CD4-positive, CD25-positive, alpha-beta regulatory T cell (primary cell): ENCODE results near the gene TEX50. TPM values are rescaled to one million over a fixed set of nuclear protein-coding genes. Genes with fewer than 3 reads are reported as not detected.
"Not testable (repeated sequence)": the region's sequence is repeated elsewhere in the genome, so short reads cannot be mapped to it uniquely, and the experiment has no call there.

ENCODE experiments used
- ATAC-seq, 2 donors: fragments of 150-1000 bp; cut with Tn5 transposase; one replicate each; pipeline ENCODE4 v1.10.0; 2021; ENCODE audit warnings: low read depth in 2 of 2, moderate number of reproducible peaks in 2 of 2, moderate library complexity in 1 of 2
- DNase-seq, 3 donors: peaks; one replicate each; pipeline versions ENCODE4 v3.0.0 to v3.0.0-alpha.2; 2012 to 2022; ENCODE audit warnings: mixed read lengths in 1 of 3
- H3K27ac ChIP-seq: one replicate; pipeline ENCODE4 v1.7.0; 2013; ENCODE audit warnings: mild to moderate bottlenecking, low read length; ENCODE audit not compliant: insufficient read depth, poor library complexity, severe bottlenecking
- H3K27me3 ChIP-seq: one replicate; pipeline ENCODE4 v1.7.0; 2013; ENCODE audit warnings: low read length; ENCODE audit not compliant: control insufficient read depth, insufficient read depth
- H3K36me3 ChIP-seq: one replicate; pipeline ENCODE4 v1.7.0; 2013; ENCODE audit warnings: mild to moderate bottlenecking, low read length, moderate library complexity; ENCODE audit not compliant: control insufficient read depth, insufficient read depth
- H3K4me1 ChIP-seq: 2 replicates; pipeline ENCODE4 v1.7.0; 2013; ENCODE audit warnings: mild to moderate bottlenecking, low read length; ENCODE audit not compliant: insufficient read depth, control insufficient read depth, poor library complexity, severe bottlenecking
- H3K4me3 ChIP-seq: one replicate; pipeline ENCODE4 v1.7.0; 2013; ENCODE audit warnings: low read depth, mild to moderate bottlenecking, low read length, moderate library complexity
- H3K9me3 ChIP-seq, 2 experiments: 1 replicate in 1 of 2; 2 replicates in 1 of 2; pipeline ENCODE4 v1.7.0; 2013; ENCODE audit warnings: low read length in 2 of 2, mild to moderate bottlenecking in 1 of 2, moderate library complexity in 1 of 2; ENCODE audit not compliant: control insufficient read depth in 2 of 2
- H3K27ac Mint-ChIP-seq, 3 donors: one replicate each; pipeline ENCODE4 v1.8.0; 2020 to 2022; ENCODE audit warnings: mild to moderate bottlenecking in 3 of 3, mixed read lengths in 3 of 3, moderate library complexity in 2 of 3
- H3K27me3 Mint-ChIP-seq: one replicate; pipeline ENCODE4 v1.8.0; 2022; ENCODE audit warnings: mild to moderate bottlenecking, mixed read lengths
- H3K36me3 Mint-ChIP-seq: one replicate; pipeline ENCODE4 v1.8.0; 2020; ENCODE audit warnings: mixed read lengths
- H3K4me1 Mint-ChIP-seq, 4 donors: one replicate each; pipeline ENCODE4 v1.8.0; 2020 to 2022; ENCODE audit warnings: mixed read lengths in 4 of 4, mild to moderate bottlenecking in 1 of 4
- H3K4me3 Mint-ChIP-seq, 4 donors: one replicate each; pipeline ENCODE4 v1.8.0; 2020 to 2022; ENCODE audit warnings: mild to moderate bottlenecking in 4 of 4, mixed read lengths in 4 of 4, moderate library complexity in 3 of 4
- H3K9me3 Mint-ChIP-seq, 7 donors: one replicate each; pipeline ENCODE4 v1.8.0; 2020 to 2022; ENCODE audit warnings: mixed read lengths in 7 of 7, mild to moderate bottlenecking in 3 of 7, moderate library complexity in 2 of 7
- polyA plus RNA-seq, 4 donors: library from polyadenylated mRNA; unstranded; fragments of 300-500 nt; fragmentation: Illumina TruSeq; gene quantifications; one replicate each; pipeline ENCODE4 v1.2.3, GENCODE V29; 2021
- total RNA-seq: library from RNA; stranded (reverse); gene quantifications from one replicate; pipeline ENCODE4 v1.2.3, GENCODE V29; 2022

TEX50 gene
- total and polyA plus RNA-seq, 5 donors from 2014 or later: not detected

DNA sequence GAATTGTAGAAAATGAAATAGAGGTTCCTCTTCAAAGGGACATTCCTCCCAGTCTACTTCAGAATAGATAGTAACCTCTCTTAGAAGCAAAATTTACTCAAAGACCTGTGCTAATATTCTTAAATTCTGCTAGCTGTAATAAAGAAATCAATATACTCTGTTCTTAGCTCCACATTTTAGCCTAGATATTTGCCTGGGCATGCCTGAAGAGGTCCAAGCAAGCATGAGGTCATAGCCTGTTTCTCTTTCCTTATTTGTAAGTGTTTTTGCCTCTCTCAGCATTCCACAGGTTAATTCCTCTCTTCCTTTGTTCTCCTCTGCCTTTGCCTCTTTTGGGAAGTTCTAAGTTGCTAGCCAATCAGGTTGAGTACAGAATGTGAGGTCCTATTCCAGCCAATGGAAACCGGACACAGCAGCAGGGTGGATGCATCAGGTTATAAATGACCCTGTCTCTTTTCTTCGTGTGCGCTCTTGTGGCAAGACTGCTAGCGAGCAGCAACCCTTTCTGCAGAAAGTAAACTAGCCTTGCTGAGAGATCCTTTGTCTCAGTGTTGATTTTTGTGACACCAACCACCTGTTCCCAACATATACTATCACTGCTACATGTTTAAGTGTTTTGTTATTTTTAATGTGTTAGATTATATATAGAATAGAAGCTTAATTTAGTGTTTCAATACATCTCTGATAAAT is 7.5 kb downstream of the TEX50 start:
- H3K27ac ChIP-seq, H3K36me3 Mint-ChIP-seq, ATAC-seq, H3K9me3 ChIP-seq, H3K36me3 ChIP-seq, H3K4me3 ChIP-seq, H3K4me3 Mint-ChIP-seq, H3K9me3 Mint-ChIP-seq, DNase-seq, H3K4me1 Mint-ChIP-seq, H3K27me3 ChIP-seq, H3K4me1 ChIP-seq: not testable (repeated sequence)
- peaks cover 19% of the 10 kb centered on the region for H3K27me3 Mint-ChIP-seq
- peak overlapping the region in 1 of 3 donors; percentile 61 for H3K27ac Mint-ChIP-seq

DNA sequence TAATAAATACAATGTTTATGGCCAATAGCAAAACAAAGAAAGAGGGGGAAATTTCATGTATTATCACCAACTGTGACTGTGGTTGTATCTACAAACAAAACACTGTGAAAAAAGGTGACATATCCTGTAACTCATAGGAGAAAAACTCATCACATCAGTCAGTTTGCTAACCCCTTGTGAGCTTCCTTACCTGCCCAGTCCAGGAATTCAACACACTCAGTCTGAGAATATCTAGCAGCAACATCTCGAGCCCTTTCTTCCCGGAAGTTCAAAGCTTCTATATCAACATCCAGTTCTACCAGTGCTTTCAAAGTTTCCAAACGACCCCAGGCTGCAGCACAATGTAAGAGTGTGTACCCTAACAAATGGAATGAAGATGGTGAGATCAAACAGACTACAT is 11.5 kb downstream of the TEX50 start:
- H3K4me1 Mint-ChIP-seq: no peaks in the 10 kb centered on the region
- Histone ChIP-seq H3K36me3 (no peaks in the 10 kb centered on the region), H3K27ac (no peak overlapping the region), H3K4me1 (no peaks in the 10 kb centered on the region), H3K27me3 (peaks cover 2% of the 10 kb centered on the region), H3K4me3 (no peak overlapping the region), H3K9me3 (no peaks in the 10 kb centered on the region)
- H3K4me3 Mint-ChIP-seq: no peak overlapping the region
- no peak overlapping the region for H3K27ac Mint-ChIP-seq
- DNase-seq (no peak), ATAC-seq (no peak)
- H3K9me3 Mint-ChIP-seq: peaks cover 0 to 6% (median 2%) of the 10 kb centered on the region in 7 donors
- H3K36me3 Mint-ChIP-seq: no peaks in the 10 kb centered on the region
- H3K27me3 Mint-ChIP-seq: peaks cover 8% of the 10 kb centered on the region

DNA sequence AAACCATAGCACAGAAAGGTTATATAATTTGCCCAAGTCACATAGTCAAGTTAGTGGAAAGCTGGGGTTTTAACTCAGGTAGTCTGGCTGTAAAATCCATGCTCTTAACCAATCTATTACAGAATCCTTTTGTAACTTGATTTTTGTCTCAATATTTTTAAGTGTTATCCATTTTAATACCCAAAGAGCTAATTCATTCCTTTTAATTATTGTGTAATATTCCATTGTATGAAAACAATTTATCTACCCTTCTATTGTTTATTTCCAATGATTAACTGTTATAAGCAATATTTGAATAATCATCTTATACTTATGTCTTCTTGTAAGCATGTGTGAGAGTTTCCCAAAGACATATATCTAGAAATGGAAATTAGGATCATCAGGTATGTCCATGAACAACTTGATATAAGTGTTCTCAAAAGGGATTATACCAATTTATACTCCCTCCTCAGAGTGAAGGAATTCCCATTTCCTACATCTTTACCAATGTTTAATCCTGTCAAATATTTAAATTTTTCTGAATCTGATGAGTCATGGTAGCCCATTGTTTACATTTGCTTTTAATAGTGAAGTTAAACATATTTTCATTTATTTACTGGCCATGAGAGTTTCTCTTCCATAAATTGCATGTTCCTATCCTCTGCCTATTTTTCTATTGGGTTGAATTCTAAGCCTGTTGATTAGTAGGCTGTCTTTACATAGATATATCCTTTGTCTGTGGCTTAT is 13.9 kb downstream of the TEX50 start:
- no peaks in the 10 kb centered on the region for H3K36me3 Mint-ChIP-seq
- Histone ChIP-seq H3K27me3 (peaks cover 2% of the 10 kb centered on the region), H3K36me3 (no peaks in the 10 kb centered on the region), H3K4me1 (no peaks in the 10 kb centered on the region), H3K27ac (no peak overlapping the region), H3K4me3 (no peak overlapping the region), H3K9me3 (no peaks in the 10 kb centered on the region)
- peaks cover 0 to 7% (median 5%) of the 10 kb centered on the region in 7 donors for H3K9me3 Mint-ChIP-seq
- peaks cover 15% of the 10 kb centered on the region for H3K27me3 Mint-ChIP-seq
- no peaks in the 10 kb centered on the region for H3K4me1 Mint-ChIP-seq
- no peak for ATAC-seq
- H3K4me3 Mint-ChIP-seq: no peak overlapping the region
- H3K27ac Mint-ChIP-seq: no peak overlapping the region
- no peak for DNase-seq

DNA sequence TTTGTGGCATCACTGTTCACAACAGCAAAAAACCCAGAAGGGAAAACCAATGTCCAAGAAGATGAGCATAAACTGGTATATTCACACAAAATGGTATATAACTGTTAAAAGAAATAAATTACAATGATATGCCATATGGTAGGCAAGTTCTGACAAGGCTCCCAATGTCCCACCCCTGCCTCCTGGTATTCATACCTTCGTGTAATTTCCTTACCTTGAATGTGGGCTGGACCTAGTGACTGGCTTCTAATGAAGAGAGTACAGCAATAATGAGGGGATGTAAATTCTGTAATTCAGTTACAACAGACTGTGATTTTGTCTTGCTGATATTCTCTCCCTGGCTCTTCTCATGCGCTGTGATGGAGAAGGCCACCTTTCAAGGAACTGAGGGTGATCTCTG is 25.2 kb downstream of the TEX50 start:
- Mint-ChIP-seq H3K9me3 (peaks cover 0 to 4% (median 3%) of the 10 kb centered on the region in 7 donors), H3K27me3 (peaks cover 22% of the 10 kb centered on the region)
- H3K27me3 ChIP-seq: peaks cover 8% of the 10 kb centered on the region

DNA sequence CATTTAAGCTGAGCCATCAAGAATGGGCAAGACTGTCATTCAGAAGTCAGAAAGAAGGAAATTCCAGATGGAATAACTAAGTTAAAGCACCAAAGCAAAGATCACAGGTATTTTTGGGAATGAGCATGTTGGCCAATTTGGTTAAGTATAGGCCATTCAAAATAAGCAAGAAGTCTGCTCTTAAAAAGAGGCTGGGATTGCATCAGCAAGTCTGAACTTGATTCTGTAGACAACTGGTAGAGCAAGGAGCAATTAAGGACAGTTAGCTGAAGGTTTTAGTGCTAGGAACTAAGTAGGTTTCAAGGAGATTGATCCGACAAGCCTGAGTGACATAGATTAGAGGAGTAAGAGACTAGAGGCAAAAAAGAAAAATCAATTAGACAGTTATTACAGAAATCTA is 26.1 kb downstream of the TEX50 start:
- Histone ChIP-seq H3K27ac (no peak overlapping the region), H3K4me1 (no peaks in the 10 kb centered on the region), H3K9me3 (no peaks in the 10 kb centered on the region), H3K4me3 (no peak overlapping the region), H3K36me3 (no peaks in the 10 kb centered on the region), H3K27me3 (peaks cover 8% of the 10 kb centered on the region)
- H3K9me3 Mint-ChIP-seq: peaks cover 0 to 4% (median 0%) of the 10 kb centered on the region in 7 donors
- H3K4me1 Mint-ChIP-seq: no peaks in the 10 kb centered on the region
- H3K4me3 Mint-ChIP-seq: no peak overlapping the region
- ATAC-seq: no peak
- H3K27ac Mint-ChIP-seq: no peak overlapping the region
- H3K27me3 Mint-ChIP-seq: peaks cover 23% of the 10 kb centered on the region
- DNase-seq: no peak
- H3K36me3 Mint-ChIP-seq: no peaks in the 10 kb centered on the region

More for the DNA sequence above, 25.2 kb downstream of the TEX50 start:
- H3K4me3 ChIP-seq: no peak overlapping the region
- DNase-seq: no peak
- H3K27ac ChIP-seq: no peak overlapping the region
- no peaks in the 10 kb centered on the region for H3K4me1 ChIP-seq
- no peaks in the 10 kb centered on the region for H3K36me3 ChIP-seq
- H3K9me3 ChIP-seq: no peaks in the 10 kb centered on the region
- no peak for ATAC-seq
- no peak overlapping the region for H3K4me3 Mint-ChIP-seq
- no peak overlapping the region for H3K27ac Mint-ChIP-seq
- H3K4me1 Mint-ChIP-seq: no peaks in the 10 kb centered on the region
- no peaks in the 10 kb centered on the region for H3K36me3 Mint-ChIP-seq

DNA sequence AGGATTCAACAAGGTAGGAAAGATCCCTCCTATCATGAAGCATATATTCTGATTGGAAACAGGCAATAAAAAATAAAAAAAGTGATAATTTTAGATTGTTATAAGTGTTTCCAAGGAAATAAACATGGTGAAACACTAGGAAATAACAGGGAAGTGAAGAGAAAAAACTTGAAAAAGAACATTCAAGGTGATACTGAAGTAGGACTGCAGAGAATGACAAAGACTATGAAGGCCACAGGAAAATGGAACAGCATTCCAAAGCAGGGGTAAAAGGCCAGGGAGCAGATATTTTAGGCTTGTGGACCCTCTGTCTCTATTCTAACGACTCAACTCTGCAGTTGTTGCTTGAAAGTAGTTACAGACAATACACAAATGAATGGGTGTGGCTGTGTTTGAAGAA is 26.6 kb downstream of the TEX50 start:
- Histone ChIP-seq H3K27ac (no peak overlapping the region), H3K4me3 (no peak overlapping the region), H3K9me3 (no peaks in the 10 kb centered on the region), H3K36me3 (no peaks in the 10 kb centered on the region), H3K27me3 (peaks cover 5% of the 10 kb centered on the region), H3K4me1 (no peaks in the 10 kb centered on the region)
- DNase-seq (no peak), ATAC-seq (no peak)
- peaks cover 0 to 2% (median 0%) of the 10 kb centered on the region in 7 donors for H3K9me3 Mint-ChIP-seq
- no peaks in the 10 kb centered on the region for H3K4me1 Mint-ChIP-seq
- no peak overlapping the region for H3K4me3 Mint-ChIP-seq
- no peaks in the 10 kb centered on the region for H3K36me3 Mint-ChIP-seq
- H3K27me3 Mint-ChIP-seq: peaks cover 24% of the 10 kb centered on the region
- H3K27ac Mint-ChIP-seq: no peak overlapping the region

DNA sequence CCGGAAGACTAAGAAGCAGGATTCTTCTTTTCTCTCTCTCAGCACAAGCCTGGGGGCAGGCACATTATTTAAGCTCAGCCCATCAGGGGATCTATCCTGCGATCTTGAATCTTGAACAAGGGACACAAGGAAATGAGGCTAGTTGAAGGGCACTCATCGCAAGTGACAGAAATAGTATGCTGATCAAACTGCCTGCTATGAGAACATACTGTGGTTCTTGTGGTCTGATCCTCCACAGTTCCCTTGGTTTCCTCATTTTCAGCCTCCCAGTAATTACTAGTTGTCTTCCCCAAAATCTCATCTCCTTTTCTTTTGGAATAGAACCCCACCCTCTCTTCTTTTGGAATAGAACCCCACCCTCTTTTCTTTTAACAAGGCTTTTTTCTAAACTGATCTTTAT is 28.0 kb downstream of the TEX50 start:
- Histone ChIP-seq H3K9me3 (no peaks in the 10 kb centered on the region), H3K27ac (no peak overlapping the region), H3K4me3 (no peak overlapping the region), H3K27me3 (peaks cover 7% of the 10 kb centered on the region), H3K4me1 (no peaks in the 10 kb centered on the region), H3K36me3 (no peaks in the 10 kb centered on the region)
- H3K9me3 Mint-ChIP-seq: no peaks in the 10 kb centered on the region
- no peaks in the 10 kb centered on the region for H3K4me1 Mint-ChIP-seq
- ATAC-seq (no peak), DNase-seq (no peak)
- no peaks in the 10 kb centered on the region for H3K36me3 Mint-ChIP-seq
- no peak overlapping the region for H3K4me3 Mint-ChIP-seq
- H3K27ac Mint-ChIP-seq: no peak overlapping the region
- peaks cover 37% of the 10 kb centered on the region for H3K27me3 Mint-ChIP-seq

DNA sequence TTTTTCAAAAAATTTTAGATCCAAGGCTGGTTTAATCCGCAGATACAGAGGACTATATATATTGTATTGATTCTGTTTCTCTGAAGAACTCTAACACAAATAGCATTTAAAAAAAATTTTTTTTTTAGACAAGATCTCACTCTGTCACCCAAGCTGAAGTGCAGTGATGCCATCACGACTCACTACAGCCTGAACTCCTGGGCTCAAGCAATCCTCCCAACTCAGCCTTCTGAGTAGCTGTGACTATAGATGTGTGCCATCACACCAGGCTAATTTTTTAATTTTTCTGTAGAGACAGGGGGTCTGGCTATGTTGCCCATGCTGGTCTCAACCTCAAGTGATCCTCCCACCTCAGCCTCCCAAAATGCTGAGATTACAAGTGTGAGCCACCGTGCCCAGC is 31.5 kb downstream of the TEX50 start:
- Histone ChIP-seq H3K27ac (no peak overlapping the region), H3K4me3 (no peak overlapping the region), H3K36me3 (no peaks in the 10 kb centered on the region), H3K9me3 (no peaks in the 10 kb centered on the region), H3K4me1 (no peaks in the 10 kb centered on the region), H3K27me3 (peaks cover 9% of the 10 kb centered on the region)
- ATAC-seq (no peak), DNase-seq (no peak)
- Mint-ChIP-seq H3K27me3 (peaks cover 68% of the 10 kb centered on the region), H3K4me3 (no peak overlapping the region), H3K4me1 (peaks cover 0 to 7% (median 3%) of the 10 kb centered on the region in 4 donors), H3K27ac (no peak overlapping the region), H3K36me3 (no peaks in the 10 kb centered on the region), H3K9me3 (peaks cover 0 to 4% (median 0%) of the 10 kb centered on the region in 7 donors)
